Karpas-422 (cell line): ENCODE results near the gene SBK2. TPM values are rescaled to one million over a fixed set of nuclear protein-coding genes. Genes with fewer than 3 reads are reported as not detected.

ENCODE experiments used
- DNase-seq: peaks from one replicate; pipeline ENCODE4 v3.0.0-alpha.2; 2015
- H2AFZ ChIP-seq: fragments of 200-600 bp; sonication (generic); 2 replicates; pipeline ENCODE4 v1.6.1; 2014; ENCODE audit warnings: antibody characterized with exemption, low read length, mixed read lengths
- H3K27ac ChIP-seq: fragments of 200-600 bp; sonication (generic); 2 replicates; pipeline ENCODE4 v1.5.1; 2014; ENCODE audit warnings: mild to moderate bottlenecking, low read length, moderate library complexity
- H3K27me3 ChIP-seq: fragments of 200-600 bp; sonication (generic); 2 replicates; pipeline ENCODE4 v1.6.1; 2014; ENCODE audit warnings: low read length, mixed read lengths
- H3K36me3 ChIP-seq: fragments of 200-600 bp; sonication (generic); 2 replicates; pipeline ENCODE4 v1.6.1; 2014; ENCODE audit warnings: low read length, mixed read lengths; ENCODE audit not compliant: insufficient read depth
- H3K4me1 ChIP-seq: fragments of 200-600 bp; sonication (generic); 2 replicates; pipeline ENCODE4 v1.6.1; 2014; ENCODE audit warnings: mild to moderate bottlenecking, low read length, mixed read lengths
- H3K4me2 ChIP-seq: fragments of 200-600 bp; sonication (generic); 2 replicates; pipeline ENCODE4 v1.6.1; 2014; ENCODE audit warnings: low read length, low read depth, mild to moderate bottlenecking; ENCODE audit not compliant: poor library complexity, severe bottlenecking
- H3K4me3 ChIP-seq: fragments of 200-600 bp; sonication (generic); 2 replicates; pipeline ENCODE4 v1.5.1; 2014; ENCODE audit warnings: mild to moderate bottlenecking, antibody characterized with exemption, low read length, mixed read lengths
- H3K79me2 ChIP-seq: fragments of 200-600 bp; sonication (generic); 2 replicates; pipeline ENCODE4 v1.6.1; 2014; ENCODE audit warnings: mild to moderate bottlenecking, low read length, mixed read lengths
- H3K9ac ChIP-seq: fragments of 200-600 bp; sonication (generic); 2 replicates; pipeline ENCODE4 v1.6.0; 2014; ENCODE audit warnings: low read length
- H3K9me2 ChIP-seq: fragments of 200-600 bp; sonication (generic), shearing (Covaris generic); replicated peaks from 2 replicates; pipeline ENCODE4 v1.6.0; 2014; ENCODE audit warnings: mild to moderate bottlenecking, low read length, moderate library complexity; ENCODE audit not compliant: insufficient read depth
- H3K9me3 ChIP-seq: fragments of 300-700, 200-600 bp; sonication (generic); 2 replicates; pipeline ENCODE4 v1.6.1; 2014; ENCODE audit warnings: low read length, mixed read lengths
- H4K20me1 ChIP-seq: fragments of 200-600 bp; sonication (generic); 2 replicates; pipeline ENCODE4 v1.6.1; 2014; ENCODE audit warnings: mild to moderate bottlenecking, antibody characterized with exemption, low read length, low read depth; ENCODE audit not compliant: insufficient read depth
- total RNA-seq: library from RNA; depleted of rRNA; stranded (reverse); fragments of >200 nt; shearing (Covaris generic); gene quantifications from 2 replicates; pipeline ENCODE4 v1.2.3, GENCODE V29; 2014; ENCODE audit warnings: low replicate concordance

Gene SBK2
- total RNA-seq, 1 experiment from 2014 or later, result not detected

DNA sequence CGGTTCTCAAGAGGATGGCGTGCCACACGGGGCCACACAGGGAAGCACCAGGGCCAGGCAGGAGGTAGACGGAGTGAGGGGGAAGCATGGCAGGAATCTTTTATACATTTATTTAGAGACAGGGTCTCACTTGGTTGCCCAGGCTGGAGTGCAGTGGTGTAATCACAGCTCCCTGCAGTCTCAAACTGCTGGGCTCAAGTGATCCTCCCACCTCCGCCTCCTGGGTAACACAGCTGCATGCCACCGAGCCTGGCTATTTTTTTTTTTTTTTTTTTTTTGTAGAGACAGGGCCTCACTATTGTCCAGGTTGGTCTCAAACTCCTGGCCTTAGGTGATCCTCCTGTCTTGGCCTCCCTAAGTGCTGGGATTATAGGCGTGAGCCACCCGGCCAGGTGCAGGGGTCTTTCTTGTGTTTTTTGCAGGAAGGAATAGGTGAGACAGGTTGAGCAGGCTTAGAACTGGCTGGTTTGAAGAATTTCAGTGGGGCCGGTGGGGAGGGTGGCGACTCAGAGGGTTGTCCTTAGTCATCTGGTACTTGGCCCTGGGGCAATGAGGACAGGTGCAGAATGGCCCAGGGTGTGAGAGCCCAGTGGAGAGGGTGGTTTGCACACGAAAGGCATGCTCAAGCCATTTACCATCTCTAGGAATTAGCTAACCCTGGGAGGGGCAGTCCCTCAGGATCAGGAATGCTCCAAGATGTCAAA lies 41.1 kb downstream of the SBK2 start:
- Histone ChIP-seq H3K27me3 (no peaks in the 10 kb centered on the region), H3K36me3 (no peaks in the 10 kb centered on the region), H3K79me2 (no peaks in the 10 kb centered on the region), H3K9me2 (no peaks in the 10 kb centered on the region), H2AFZ (no peak overlapping the region), H3K27ac (no peak overlapping the region), H4K20me1 (no peaks in the 10 kb centered on the region), H3K9me3 (no peaks in the 10 kb centered on the region), H3K4me2 (no peak overlapping the region), H3K4me3 (no peak overlapping the region), H3K9ac (no peak overlapping the region), H3K4me1 (no peaks in the 10 kb centered on the region)
- DNase-seq, result no peak

DNA sequence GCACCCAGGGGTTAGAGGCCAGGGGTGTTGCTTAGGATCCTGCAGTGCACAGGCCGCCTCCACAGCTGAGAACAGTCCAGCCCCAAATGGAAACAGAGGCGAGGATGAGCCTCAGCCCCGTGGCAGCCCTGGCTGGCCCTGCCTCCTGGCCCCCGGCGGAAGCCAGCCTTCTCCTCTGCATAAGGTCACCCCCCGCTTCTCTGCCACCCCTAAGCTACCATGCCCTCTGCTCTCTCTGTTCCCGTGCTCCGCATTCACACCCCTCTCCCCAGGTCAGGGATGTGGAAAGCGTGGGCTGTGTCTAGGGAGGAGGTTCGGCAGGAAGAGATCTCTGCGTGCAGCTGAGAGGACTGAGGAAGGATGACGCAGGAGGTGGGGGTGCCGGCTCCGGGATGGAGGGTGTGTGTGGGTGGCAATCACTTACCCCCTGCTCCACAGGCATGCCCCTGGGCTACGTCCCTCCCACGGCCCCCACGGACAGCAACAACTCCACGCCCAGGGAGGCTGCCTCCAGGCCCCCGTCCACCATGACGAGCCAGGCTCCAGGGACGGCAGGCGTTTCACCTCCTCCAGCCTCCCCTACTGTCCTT lies 42.7 kb downstream of the SBK2 start:
- H3K36me3 ChIP-seq, result no peaks in the 10 kb centered on the region
- no peaks in the 10 kb centered on the region for H3K27me3 ChIP-seq
- no peak overlapping the region for H3K4me3 ChIP-seq
- H3K4me2 ChIP-seq, result no peak overlapping the region
- no peaks in the 10 kb centered on the region for H3K9me3 ChIP-seq
- H3K79me2 ChIP-seq, result no peaks in the 10 kb centered on the region
- no peaks in the 10 kb centered on the region for H3K4me1 ChIP-seq
- no peaks in the 10 kb centered on the region for H4K20me1 ChIP-seq
- H3K27ac ChIP-seq, result no peak overlapping the region
- DNase-seq, result no peak
- no peaks in the 10 kb centered on the region for H3K9me2 ChIP-seq
- H3K9ac ChIP-seq, result no peak overlapping the region
- no peak overlapping the region for H2AFZ ChIP-seq

DNA sequence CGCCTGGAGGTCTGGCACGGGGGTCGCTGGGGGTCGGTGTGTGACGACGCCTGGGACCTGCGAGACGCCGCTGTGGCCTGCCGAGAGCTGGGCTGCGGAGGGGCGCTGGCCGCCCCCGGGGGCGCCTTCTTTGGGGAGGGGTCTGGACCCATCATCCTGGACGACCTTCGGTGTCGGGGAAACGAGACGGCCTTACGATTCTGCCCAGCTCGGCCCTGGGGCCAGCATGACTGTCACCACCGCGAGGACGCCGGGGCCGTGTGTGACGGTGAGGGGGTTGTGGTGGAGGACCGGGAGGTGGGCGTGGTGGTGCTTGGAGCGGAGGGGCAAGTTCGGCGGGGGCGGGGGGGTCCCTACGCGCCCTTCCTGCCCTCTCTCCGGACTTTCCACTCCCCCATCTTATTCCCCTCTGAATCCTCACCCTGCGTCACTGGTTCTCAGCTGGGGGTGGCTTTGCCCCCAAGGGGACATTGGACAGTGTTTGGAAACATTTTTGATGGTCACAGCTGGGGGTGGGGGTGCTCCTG lies 43.2 kb downstream of the SBK2 start:
- H3K4me3 ChIP-seq, result no peak overlapping the region
- H3K27me3 ChIP-seq, result no peaks in the 10 kb centered on the region
- H3K9ac ChIP-seq, result no peak overlapping the region
- no peak overlapping the region for H3K4me2 ChIP-seq
- no peaks in the 10 kb centered on the region; the same call in 1 of the 2 replicates for H4K20me1 ChIP-seq
- no peak overlapping the region for H2AFZ ChIP-seq
- H3K9me3 ChIP-seq, result no peaks in the 10 kb centered on the region
- no peak overlapping the region for H3K27ac ChIP-seq
- no peaks in the 10 kb centered on the region for H3K4me1 ChIP-seq
- no peaks in the 10 kb centered on the region for H3K79me2 ChIP-seq
- H3K36me3 ChIP-seq, result no peaks in the 10 kb centered on the region
- no peak for DNase-seq
- H3K9me2 ChIP-seq, result no peaks in the 10 kb centered on the region

DNA sequence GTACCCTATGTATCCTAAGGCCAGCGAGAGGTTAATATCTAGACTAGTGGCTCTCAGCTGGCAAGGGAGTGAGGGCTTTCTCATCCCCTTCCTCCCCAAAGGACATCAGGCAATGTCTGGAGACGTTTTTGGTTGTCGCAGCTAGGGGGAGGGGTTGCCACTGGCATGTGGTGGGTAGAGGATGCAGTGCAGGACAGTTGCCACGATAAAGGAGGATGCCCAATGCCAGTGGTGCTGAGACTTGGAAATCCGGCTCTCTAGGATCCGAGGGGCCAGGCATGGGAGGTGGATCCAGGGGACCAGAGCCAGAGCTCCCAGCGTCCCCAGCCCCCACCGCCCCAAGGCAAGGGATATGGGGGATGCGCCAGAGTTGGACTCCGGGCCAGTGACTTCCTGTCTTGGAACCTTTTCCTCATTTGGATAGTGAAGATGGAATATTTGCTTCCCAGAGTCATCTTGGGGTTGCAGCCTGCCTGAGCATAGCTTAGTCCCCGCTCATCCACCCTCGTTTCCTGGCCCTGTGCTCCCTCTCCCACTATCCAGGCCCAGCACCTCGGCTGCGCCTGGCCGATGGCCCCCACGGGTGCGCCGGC lies 43.8 kb downstream of the SBK2 start:
- H3K27me3 ChIP-seq, result no peaks in the 10 kb centered on the region
- no peaks in the 10 kb centered on the region; the same call in 1 of the 2 replicates for H4K20me1 ChIP-seq
- H3K36me3 ChIP-seq, result no peaks in the 10 kb centered on the region
- H3K4me3 ChIP-seq, result no peak overlapping the region
- H3K4me1 ChIP-seq, result 0 out of 2 replicates have a peak, but pooled peaks cover 3% of the 10 kb centered on the region
- no peak overlapping the region for H2AFZ ChIP-seq
- H3K4me2 ChIP-seq, result no peak overlapping the region
- no peaks in the 10 kb centered on the region for H3K79me2 ChIP-seq
- no peak for DNase-seq
- no peaks in the 10 kb centered on the region for H3K9me2 ChIP-seq
- H3K9ac ChIP-seq, result no peak overlapping the region
- H3K27ac ChIP-seq, result no peak overlapping the region
- H3K9me3 ChIP-seq, result no peaks in the 10 kb centered on the region

DNA sequence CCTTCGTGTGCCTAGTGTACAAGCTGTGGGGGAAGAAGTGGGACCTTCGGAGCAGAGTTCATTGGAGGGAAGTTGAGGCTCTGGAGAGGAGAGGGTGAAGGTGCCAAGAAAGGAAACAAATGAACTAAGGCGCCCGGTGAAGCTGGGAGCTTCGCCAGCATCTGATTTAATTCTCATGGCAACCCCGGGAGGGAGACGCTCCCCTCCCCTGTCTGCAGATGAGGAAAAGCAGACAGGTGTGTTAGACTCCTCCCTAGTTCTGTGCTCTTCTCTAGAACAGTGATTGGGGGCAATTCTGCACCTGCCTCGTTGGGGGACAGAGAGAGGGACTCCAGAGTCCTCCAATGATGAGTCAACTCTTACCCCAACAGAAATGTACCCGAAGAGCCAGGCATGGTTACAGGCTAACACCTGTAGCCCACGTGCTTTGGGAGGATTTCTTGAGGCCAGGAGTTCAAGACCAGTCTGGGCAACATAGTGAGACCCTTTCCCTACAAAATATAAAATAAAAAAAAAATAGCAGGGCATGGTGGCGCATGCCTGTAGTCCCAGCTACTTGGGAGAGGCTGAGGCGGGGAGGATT lies 44.5 kb downstream of the SBK2 start:
- no peak overlapping the region for H3K9ac ChIP-seq
- H3K9me3 ChIP-seq, result no peaks in the 10 kb centered on the region
- H3K9me2 ChIP-seq, result no peaks in the 10 kb centered on the region
- H3K79me2 ChIP-seq, result no peaks in the 10 kb centered on the region
- H3K4me2 ChIP-seq, result no peak overlapping the region
- no peak overlapping the region for H3K4me3 ChIP-seq
- H3K27ac ChIP-seq, result no peak overlapping the region
- no peaks in the 10 kb centered on the region for H3K27me3 ChIP-seq
- H4K20me1 ChIP-seq, result peaks cover 4% of the 10 kb centered on the region; the same call in 1 of the 2 replicates
- H2AFZ ChIP-seq, result no peak overlapping the region
- H3K36me3 ChIP-seq, result no peaks in the 10 kb centered on the region
- no peak for DNase-seq
- peaks cover 7% of the 10 kb centered on the region for H3K4me1 ChIP-seq

DNA sequence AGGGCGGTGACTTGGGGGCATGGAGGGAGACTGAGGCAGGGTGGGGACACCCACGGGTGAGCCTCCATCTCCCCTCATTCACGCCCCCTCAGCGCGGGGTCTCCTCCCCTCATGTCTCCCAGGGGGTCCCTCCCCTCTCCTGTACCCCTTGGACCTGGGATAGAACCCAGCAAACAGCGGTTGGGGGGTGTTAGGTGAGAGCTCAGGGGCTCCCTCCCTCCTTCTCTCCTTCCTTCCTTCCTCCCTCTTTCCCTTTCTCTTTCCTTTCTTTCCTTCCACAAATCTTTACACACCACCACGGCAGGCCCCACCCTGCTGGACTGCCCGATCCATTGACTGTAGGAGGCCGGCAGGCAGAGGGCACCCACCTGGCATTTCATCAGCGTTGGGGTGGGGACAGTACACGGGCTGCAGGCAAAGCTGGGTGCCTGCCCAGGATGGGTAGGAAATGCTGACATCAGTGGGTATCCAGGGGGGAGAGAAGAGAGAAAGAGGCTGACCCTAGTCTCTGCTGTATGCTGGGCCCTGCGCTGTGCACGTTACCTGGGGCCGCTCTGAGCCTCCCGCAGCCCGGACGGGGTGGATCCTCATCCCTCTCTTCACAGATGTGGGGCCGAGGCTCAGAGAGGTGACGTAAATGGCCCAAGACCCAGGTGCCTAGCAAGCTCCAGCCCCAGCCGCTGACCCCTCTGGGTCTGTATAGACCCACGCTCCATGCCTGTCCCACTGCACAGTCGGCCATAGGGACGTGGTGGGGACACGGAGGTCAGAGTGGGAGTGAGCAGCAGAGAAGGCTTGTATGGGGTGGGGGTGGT lies 45.2 kb downstream of the SBK2 start:
- Histone ChIP-seq H2AFZ (no peak overlapping the region), H4K20me1 (peaks cover 9% of the 10 kb centered on the region; the same call in 1 of the 2 replicates), H3K36me3 (no peaks in the 10 kb centered on the region), H3K4me3 (no peak overlapping the region), H3K27ac (no peak overlapping the region), H3K27me3 (no peaks in the 10 kb centered on the region), H3K4me2 (no peak overlapping the region), H3K9ac (no peak overlapping the region), H3K4me1 (peaks cover 13% of the 10 kb centered on the region), H3K9me2 (no peaks in the 10 kb centered on the region), H3K79me2 (no peaks in the 10 kb centered on the region), H3K9me3 (no peaks in the 10 kb centered on the region)
- DNase-seq, result no peak

DNA sequence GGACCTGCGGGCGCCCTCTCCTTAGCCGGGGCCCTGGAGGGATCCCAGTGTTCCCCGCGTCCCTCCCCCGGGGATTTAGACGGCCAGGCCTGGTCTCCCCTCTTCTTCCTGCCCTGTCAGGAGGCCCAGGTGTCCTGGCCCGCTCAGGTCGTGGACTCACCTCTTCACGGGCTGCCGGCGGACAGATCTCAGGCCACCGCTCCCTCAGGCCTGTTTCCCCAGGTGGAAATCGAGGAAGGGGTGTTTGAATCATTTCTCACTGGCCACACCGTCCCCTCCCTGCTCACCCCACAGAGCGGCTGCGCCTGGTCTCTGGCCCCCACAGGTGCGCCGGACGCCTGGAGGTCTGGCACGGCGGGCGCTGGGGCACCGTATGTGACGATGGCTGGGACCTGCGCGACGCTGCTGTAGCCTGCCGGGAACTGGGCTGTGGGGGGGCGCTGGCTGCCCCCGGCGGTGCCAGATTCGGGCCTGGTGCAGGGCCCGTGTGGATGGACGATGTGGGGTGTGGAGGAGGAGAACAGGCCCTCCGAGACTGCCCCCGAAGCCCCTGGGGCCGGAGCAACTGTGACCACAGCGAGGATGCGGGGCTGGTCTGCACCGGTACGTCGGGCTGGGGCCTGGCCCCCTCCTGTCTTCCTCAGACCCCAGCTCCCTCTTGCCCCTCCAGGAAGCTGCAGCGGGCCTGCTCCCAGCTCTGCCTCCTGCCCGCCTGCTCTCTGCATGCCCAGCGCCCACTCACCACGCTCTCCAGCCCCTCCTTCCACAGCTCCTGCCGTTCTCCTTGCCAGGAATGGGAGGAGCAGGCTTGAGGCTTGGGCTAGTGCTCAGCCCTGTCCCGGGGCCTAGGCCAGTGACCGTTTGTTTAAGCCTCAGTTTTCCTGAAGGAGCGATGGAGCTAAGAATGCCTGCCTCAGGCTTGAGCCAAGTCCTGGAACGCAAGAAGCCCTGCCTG lies 46.2 kb downstream of the SBK2 start:
- Histone ChIP-seq H3K9me2 (no peaks in the 10 kb centered on the region), H3K4me1 (peaks cover 18% of the 10 kb centered on the region), H3K9me3 (no peaks in the 10 kb centered on the region), H3K79me2 (no peaks in the 10 kb centered on the region), H3K4me3 (no peak overlapping the region), H3K27ac (no peak overlapping the region), H4K20me1 (peaks cover 9% of the 10 kb centered on the region; the same call in 1 of the 2 replicates), H3K9ac (no peak overlapping the region), H2AFZ (no peak overlapping the region), H3K4me2 (no peak overlapping the region), H3K36me3 (no peaks in the 10 kb centered on the region), H3K27me3 (no peaks in the 10 kb centered on the region)
- DNase-seq, result no peak
